ENCODE measurements around the gene SRCIN1. TPM values are rescaled to one million over a fixed set of nuclear protein-coding genes. Genes with fewer than 3 reads are reported as not detected.

The SRCIN1 gene
- total RNA-seq, 1 experiment from 2014 or later, result 6.9 TPM

GRCh38 chr17:38568845-38569510 lies 36.8 kb downstream of the SRCIN1 start:
- TF ChIP-seq CTCF (conservative IDR thresholded peaks at IDR 0.05), result no peak
- Histone ChIP-seq H3K79me2 (ENCODE audit: insufficient read depth, low read length) (no peaks in the 10 kb centered on the region), H2BK120ac (ENCODE audit: low read depth, low read length, poor library complexity, severe bottlenecking) (no peak overlapping the region), H4K5ac (ENCODE audit: insufficient read length, low read depth, low read length) (no peak overlapping the region), H3K18ac (ENCODE audit: insufficient read length, low read depth, low read length) (no peak overlapping the region), H3K23me2 (ENCODE audit: insufficient read length, low read depth, low read length, poor library complexity, severe bottlenecking) (peaks cover 8% of the 10 kb centered on the region), H2AFZ (ENCODE audit: low read length) (no peak overlapping the region), H3K56ac (ENCODE audit: insufficient read length, low read depth, low read length) (no peak overlapping the region), H4K8ac (replicated peaks; ENCODE audit: insufficient read length, low read depth, low read length) (no peak overlapping the region), H3K4me1 (ENCODE audit: insufficient read depth, low read length) (0 out of 2 replicates have a peak, but pooled peaks cover 3% of the 10 kb centered on the region), H2BK20ac (ENCODE audit: low read depth, low read length, poor library complexity, severe bottlenecking) (no peak overlapping the region), H4K20me1 (ENCODE audit: control insufficient read depth, insufficient read depth, insufficient read length) (no peaks in the 10 kb centered on the region), H2BK15ac (ENCODE audit: low read depth, low read length) (no peak overlapping the region), H3K79me1 (ENCODE audit: insufficient read depth, low read depth, low read length, poor library complexity, severe bottlenecking) (no peaks in the 10 kb centered on the region), H3K9me3 (ENCODE audit: control insufficient read depth, low read depth, low read length) (no peaks in the 10 kb centered on the region), H3K14ac (ENCODE audit: insufficient read depth, low read length) (no peak overlapping the region), H3K4me2 (ENCODE audit: insufficient read depth, insufficient read length, low read length) (no peak overlapping the region), H3K4ac (ENCODE audit: low read depth, low read length) (no peak overlapping the region), H2AK5ac (ENCODE audit: insufficient read length, low read length) (no peak overlapping the region), H3K27ac (ENCODE audit: insufficient read length, low read depth, low read length) (no peak overlapping the region), H3T11ph (ENCODE audit: low read length) (no peak overlapping the region), H2BK12ac (ENCODE audit: insufficient read length, low read depth, low read length) (no peak overlapping the region), H3K9ac (ENCODE audit: extremely low read depth, insufficient read length, low read length) (no peak overlapping the region), H2BK5ac (ENCODE audit: insufficient read length, low read length) (no peak overlapping the region), H3K23ac (ENCODE audit: insufficient read length, low read depth, low read length) (no peak overlapping the region), H3K27me3 (ENCODE audit: insufficient read depth, low read length) (peaks cover 69% of the 10 kb centered on the region), H4K91ac (ENCODE audit: insufficient read length, low read depth, low read length) (no peak overlapping the region)
- Mint-ChIP-seq H3K27ac (no peak overlapping the region), H3K4me1 (peaks cover 27 to 46% of the 10 kb centered on the region in 2 experiments), H3K4me3 (no peak overlapping the region), H3K9me3 (no peaks in the 10 kb centered on the region; a peak in 2 of 5 replicates), H3K27me3 (ENCODE audit: low read depth) (peaks cover 95% of the 10 kb centered on the region), H3K36me3 (ENCODE audit: insufficient read depth in 1 of 3, low read depth in 3 of 3) (no peaks in the 10 kb centered on the region)
- no peak for DNase-seq
- WGBS (ENCODE audit: extremely low coverage, insufficient read length, low lambda C conversion rate), result no CpG with 5 or more reads among the region's 9 CpGs

Data from H9 (cell line).